K562 (cell line): ENCODE data around the gene CLSTN1. TPM values are rescaled to one million over a fixed set of nuclear protein-coding genes. Genes with fewer than 3 reads are reported as not detected.

Experiments used
- ADNP ChIP-seq: fragments of 200-800 bp; sonication (Bioruptor generic); IDR thresholded peaks from 2 replicates; pipeline ENCODE4 v1.6.1; 2016; ENCODE audit warnings: missing genetic modification characterization, missing compliant biosample characterization
- CEBPG ChIP-seq, 3 experiments: fragments of 200-800 bp in 1 of 3; sonication (Bioruptor generic) in 1 of 3; sonication (generic) in 1 of 3; formaldehyde crosslinking in 1 of 3; IDR thresholded peaks in 2 of 3; conservative IDR thresholded peaks in 1 of 3; 2 replicates each; pipeline versions ENCODE4 v1.6.1 to v1.8.0; 2016 to 2022; ENCODE audit warnings: missing compliant biosample characterization in 2 of 3, missing genetic modification characterization in 2 of 3, mild to moderate bottlenecking in 1 of 3, missing genetic modification reagents in 1 of 3
- NR3C1 ChIP-seq: sonication (generic); formaldehyde crosslinking; IDR thresholded peaks from 2 replicates; pipeline ENCODE4 v1.8.1; 2022; ENCODE audit warnings: missing genetic modification reagents
- ZKSCAN3 ChIP-seq: fragments of 250-450 bp; sonication (Bioruptor Pico); IDR thresholded peaks from 2 replicates; pipeline ENCODE4 v1.4.0; 2020
- ZNF224 ChIP-seq: sonication (generic); formaldehyde crosslinking; IDR thresholded peaks from 2 replicates; pipeline ENCODE4 v1.8.0; 2022; ENCODE audit warnings: mild to moderate bottlenecking, missing genetic modification reagents
- ZNF3 ChIP-seq: fragments of 250-450 bp; sonication (Bioruptor Pico); IDR thresholded peaks from 2 replicates; pipeline ENCODE4 v1.5.0; 2021; ENCODE audit warnings: mild to moderate bottlenecking, moderate library complexity
- polyA plus RNA-seq, 8 experiments: library from polyadenylated mRNA; depleted of rRNA in 4 of 8; stranded (reverse) in 5 of 8; unstranded in 3 of 8; fragments of >200 nt; fragmentation: Nextera tagmentation in 2 of 8; fragmentation: Illumina TruSeq in 1 of 8; extraction: Ambion mirVana in 2 of 8; extraction: Trizol in 1 of 8; gene quantifications; 2 replicates each; pipeline versions ENCODE4 v1.2.1 to v1.2.3, GENCODE V29; 2011 to 2014; ENCODE audit warnings: inconsistent platforms in 1 of 8, missing spikeins in 1 of 8
- total RNA-seq, 7 experiments: library from RNA; depleted of rRNA in 6 of 7; stranded (reverse); fragments of >200 nt in 6 of 7; fragmentation: Illumina TruSeq in 2 of 7; extraction: Trizol in 2 of 7; gene quantifications; 2 replicates each; pipeline versions ENCODE4 v1.2.1 to v1.2.3, GENCODE V29; 2011 to 2021; ENCODE audit warnings: low replicate concordance in 1 of 7
- TF ChIP-seq, protein P1 (sequence below): fragments of 250-450 bp; sonication (Bioruptor Pico); IDR thresholded peaks from 2 replicates; pipeline ENCODE4 v1.4.0; 2020; ENCODE audit warnings: mild to moderate bottlenecking, moderate library complexity
- TF ChIP-seq, protein P2 (sequence below): fragments of 450-650 bp; formaldehyde crosslinking; IDR thresholded peaks from 2 replicates; pipeline ENCODE4 v1.4.0; 2020; ENCODE audit warnings: mild to moderate bottlenecking, moderate library complexity
- TF ChIP-seq, protein P3 (sequence below): fragments of 450-650 bp; conservative IDR thresholded peaks from 2 replicates; pipeline ENCODE4 v1.6.1; 2016; ENCODE audit warnings: missing genetic modification characterization, low read depth, mild to moderate bottlenecking, control low read depth, missing compliant biosample characterization
- TF ChIP-seq, protein P4 (sequence below), 2 experiments: fragments of 450-650 bp in 1 of 2; sonication (generic) in 1 of 2; formaldehyde crosslinking in 1 of 2; IDR thresholded peaks in 1 of 2; conservative IDR thresholded peaks in 1 of 2; 2 replicates each; pipeline versions ENCODE4 v1.6.1 to v1.8.1; 2016 to 2023; ENCODE audit warnings: mild to moderate bottlenecking in 2 of 2, moderate library complexity in 2 of 2, inconsistent platforms in 1 of 2, missing genetic modification reagents in 1 of 2
- TF ChIP-seq, protein P5 (sequence below): fragments of 250-450 bp; sonication (Bioruptor Pico); IDR thresholded peaks from 2 replicates; pipeline ENCODE4 v1.4.0; 2020; ENCODE audit warnings: borderline replicate concordance
- TF ChIP-seq, protein P6 (sequence below), 2 experiments: IDR thresholded peaks in 1 of 2; conservative IDR thresholded peaks in 1 of 2; 2 replicates each; pipeline ENCODE4 v1.6.1; 2016; ENCODE audit warnings: low read depth in 2 of 2, mild to moderate bottlenecking in 1 of 2, missing compliant biosample characterization in 1 of 2, missing genetic modification characterization in 1 of 2, moderate library complexity in 1 of 2

Gene CLSTN1
- total and polyA plus RNA-seq, 9 of the 15 experiments (the other 6 are each of a cell fraction or from before 2014, with no cell fraction given): 1.1 to 32.5 (median 13.3) TPM

DNA sequence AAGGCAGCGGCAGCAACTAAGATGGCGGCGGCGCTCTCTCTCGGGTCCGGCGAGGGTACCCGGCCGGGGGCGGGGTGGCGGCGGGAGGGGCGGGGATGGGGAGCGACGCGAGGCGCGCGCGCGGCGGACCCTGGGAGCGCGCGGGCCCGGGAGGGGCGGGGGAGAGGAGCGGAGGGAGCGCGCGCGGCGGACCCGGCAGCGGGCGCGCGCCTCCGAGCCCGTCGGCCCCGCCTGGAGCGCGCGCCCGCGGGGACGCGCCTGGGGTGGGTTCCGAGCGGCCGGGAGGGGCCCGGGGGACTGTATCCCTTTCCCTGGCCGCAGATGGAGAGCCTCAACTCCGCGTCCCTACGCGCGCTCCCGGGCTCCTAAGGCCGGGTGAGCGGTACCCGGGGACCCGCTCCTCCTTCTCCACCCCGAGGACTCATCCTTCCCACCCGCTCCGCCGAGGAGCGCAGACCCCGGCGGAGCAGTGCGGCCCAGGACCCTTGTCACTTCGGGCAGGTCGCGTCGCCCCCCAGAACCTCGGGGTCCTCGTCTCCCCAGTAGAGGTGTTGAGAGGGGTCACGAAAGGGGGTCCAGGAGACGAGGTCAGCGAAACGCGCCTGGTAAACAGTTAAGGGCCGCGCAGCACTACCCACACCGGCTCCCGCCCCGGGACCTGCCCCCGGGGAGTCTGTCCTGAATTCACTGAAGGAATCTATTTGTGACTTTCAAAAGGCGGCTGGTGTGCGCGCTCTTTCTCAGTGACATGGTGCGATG, at the start of gene CLSTN1 (continued):
- TF ChIP-seq, protein P1, sequence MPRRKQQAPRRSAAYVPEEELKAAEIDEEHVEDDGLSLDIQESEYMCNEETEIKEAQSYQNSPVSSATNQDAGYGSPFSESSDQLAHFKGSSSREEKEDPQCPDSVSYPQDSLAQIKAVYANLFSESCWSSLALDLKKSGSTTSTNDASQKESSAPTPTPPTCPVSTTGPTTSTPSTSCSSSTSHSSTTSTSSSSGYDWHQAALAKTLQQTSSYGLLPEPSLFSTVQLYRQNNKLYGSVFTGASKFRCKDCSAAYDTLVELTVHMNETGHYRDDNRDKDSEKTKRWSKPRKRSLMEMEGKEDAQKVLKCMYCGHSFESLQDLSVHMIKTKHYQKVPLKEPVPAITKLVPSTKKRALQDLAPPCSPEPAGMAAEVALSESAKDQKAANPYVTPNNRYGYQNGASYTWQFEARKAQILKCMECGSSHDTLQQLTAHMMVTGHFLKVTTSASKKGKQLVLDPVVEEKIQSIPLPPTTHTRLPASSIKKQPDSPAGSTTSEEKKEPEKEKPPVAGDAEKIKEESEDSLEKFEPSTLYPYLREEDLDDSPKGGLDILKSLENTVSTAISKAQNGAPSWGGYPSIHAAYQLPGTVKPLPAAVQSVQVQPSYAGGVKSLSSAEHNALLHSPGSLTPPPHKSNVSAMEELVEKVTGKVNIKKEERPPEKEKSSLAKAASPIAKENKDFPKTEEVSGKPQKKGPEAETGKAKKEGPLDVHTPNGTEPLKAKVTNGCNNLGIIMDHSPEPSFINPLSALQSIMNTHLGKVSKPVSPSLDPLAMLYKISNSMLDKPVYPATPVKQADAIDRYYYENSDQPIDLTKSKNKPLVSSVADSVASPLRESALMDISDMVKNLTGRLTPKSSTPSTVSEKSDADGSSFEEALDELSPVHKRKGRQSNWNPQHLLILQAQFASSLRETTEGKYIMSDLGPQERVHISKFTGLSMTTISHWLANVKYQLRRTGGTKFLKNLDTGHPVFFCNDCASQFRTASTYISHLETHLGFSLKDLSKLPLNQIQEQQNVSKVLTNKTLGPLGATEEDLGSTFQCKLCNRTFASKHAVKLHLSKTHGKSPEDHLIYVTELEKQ (CRISPR knock-in tag): no peak
- TF ChIP-seq ZNF3 (CRISPR knock-in tag) (no peak), ZKSCAN3 (CRISPR knock-in tag) (no peak), ZNF224 (CRISPR knock-in tag) (no peak), NR3C1 (CRISPR knock-in tag) (no peak), ADNP (no peak), CEBPG (CRISPR knock-in tag; IDR thresholded peaks at IDR 0.05) (no peak), CEBPG (tag; conservative IDR thresholded peaks at IDR 0.05 in 1 of 2, IDR thresholded peaks at IDR 0.05 in 1 of 2) (no peak)
- TF ChIP-seq, protein P2, sequence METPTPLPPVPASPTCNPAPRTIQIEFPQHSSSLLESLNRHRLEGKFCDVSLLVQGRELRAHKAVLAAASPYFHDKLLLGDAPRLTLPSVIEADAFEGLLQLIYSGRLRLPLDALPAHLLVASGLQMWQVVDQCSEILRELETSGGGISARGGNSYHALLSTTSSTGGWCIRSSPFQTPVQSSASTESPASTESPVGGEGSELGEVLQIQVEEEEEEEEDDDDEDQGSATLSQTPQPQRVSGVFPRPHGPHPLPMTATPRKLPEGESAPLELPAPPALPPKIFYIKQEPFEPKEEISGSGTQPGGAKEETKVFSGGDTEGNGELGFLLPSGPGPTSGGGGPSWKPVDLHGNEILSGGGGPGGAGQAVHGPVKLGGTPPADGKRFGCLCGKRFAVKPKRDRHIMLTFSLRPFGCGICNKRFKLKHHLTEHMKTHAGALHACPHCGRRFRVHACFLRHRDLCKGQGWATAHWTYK (CRISPR knock-in tag): peak; percentile 55; the same call in 1 of the 2 replicates
- TF ChIP-seq, protein P3, sequence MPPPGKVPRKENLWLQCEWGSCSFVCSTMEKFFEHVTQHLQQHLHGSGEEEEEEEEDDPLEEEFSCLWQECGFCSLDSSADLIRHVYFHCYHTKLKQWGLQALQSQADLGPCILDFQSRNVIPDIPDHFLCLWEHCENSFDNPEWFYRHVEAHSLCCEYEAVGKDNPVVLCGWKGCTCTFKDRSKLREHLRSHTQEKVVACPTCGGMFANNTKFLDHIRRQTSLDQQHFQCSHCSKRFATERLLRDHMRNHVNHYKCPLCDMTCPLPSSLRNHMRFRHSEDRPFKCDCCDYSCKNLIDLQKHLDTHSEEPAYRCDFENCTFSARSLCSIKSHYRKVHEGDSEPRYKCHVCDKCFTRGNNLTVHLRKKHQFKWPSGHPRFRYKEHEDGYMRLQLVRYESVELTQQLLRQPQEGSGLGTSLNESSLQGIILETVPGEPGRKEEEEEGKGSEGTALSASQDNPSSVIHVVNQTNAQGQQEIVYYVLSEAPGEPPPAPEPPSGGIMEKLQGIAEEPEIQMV: peak; percentile 93
- TF ChIP-seq, protein P4, sequence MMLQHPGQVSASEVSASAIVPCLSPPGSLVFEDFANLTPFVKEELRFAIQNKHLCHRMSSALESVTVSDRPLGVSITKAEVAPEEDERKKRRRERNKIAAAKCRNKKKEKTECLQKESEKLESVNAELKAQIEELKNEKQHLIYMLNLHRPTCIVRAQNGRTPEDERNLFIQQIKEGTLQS (IDR thresholded peaks at IDR 0.05): no peak
- TF ChIP-seq, protein P4 (CRISPR knock-in tag; conservative IDR thresholded peaks at IDR 0.05): no peak
- TF ChIP-seq, protein P5, sequence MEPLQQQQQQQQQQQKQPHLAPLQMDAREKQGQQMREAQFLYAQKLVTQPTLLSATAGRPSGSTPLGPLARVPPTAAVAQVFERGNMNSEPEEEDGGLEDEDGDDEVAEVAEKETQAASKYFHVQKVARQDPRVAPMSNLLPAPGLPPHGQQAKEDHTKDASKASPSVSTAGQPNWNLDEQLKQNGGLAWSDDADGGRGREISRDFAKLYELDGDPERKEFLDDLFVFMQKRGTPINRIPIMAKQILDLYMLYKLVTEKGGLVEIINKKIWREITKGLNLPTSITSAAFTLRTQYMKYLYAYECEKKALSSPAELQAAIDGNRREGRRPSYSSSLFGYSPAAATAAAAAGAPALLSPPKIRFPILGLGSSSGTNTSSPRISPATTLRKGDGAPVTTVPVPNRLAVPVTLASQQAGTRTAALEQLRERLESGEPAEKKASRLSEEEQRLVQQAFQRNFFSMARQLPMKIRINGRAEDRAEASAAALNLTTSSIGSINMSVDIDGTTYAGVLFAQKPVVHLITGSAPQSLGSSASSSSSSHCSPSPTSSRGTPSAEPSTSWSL (CRISPR knock-in tag): no peak
- TF ChIP-seq, protein P6, sequence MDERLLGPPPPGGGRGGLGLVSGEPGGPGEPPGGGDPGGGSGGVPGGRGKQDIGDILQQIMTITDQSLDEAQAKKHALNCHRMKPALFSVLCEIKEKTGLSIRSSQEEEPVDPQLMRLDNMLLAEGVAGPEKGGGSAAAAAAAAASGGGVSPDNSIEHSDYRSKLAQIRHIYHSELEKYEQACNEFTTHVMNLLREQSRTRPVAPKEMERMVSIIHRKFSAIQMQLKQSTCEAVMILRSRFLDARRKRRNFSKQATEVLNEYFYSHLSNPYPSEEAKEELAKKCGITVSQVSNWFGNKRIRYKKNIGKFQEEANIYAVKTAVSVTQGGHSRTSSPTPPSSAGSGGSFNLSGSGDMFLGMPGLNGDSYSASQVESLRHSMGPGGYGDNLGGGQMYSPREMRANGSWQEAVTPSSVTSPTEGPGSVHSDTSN (CRISPR knock-in tag; IDR thresholded peaks at IDR 0.05; ENCODE audit: low read depth): no peak
- TF ChIP-seq, protein P6 (tag; conservative IDR thresholded peaks at IDR 0.05; ENCODE audit: low read depth): no peak
